SU-DHL-6 (cell line): Measurements from ENCODE around the gene DBF4B.

Experiments
- H2AFZ ChIP-seq: fragments of 200-600 bp; sonication (generic); 2 replicates; pipeline ENCODE4 v1.6.1; 2014; ENCODE audit warnings: low read depth, mild to moderate bottlenecking, moderate library complexity, mixed read lengths, antibody characterized with exemption, low read length; ENCODE audit not compliant: severe bottlenecking
- H3F3A ChIP-seq: fragments of 200-600 bp; shearing (Covaris generic); 2 replicates; pipeline ENCODE4 v1.6.0; 2016; ENCODE audit warnings: antibody characterized with exemption, mild to moderate bottlenecking; ENCODE audit not compliant: insufficient read depth
- H3K27ac ChIP-seq: fragments of 200-600 bp; sonication (generic); 2 replicates; pipeline ENCODE4 v1.5.1; 2016; ENCODE audit warnings: low read depth, mild to moderate bottlenecking, low read length, moderate library complexity, mixed read lengths
- H3K27me3 ChIP-seq: fragments of 200-600 bp; sonication (generic), shearing (Covaris generic); 2 replicates; pipeline ENCODE4 v1.6.0; 2014; ENCODE audit warnings: mild to moderate bottlenecking, low read length
- H3K36me3 ChIP-seq: fragments of 200-600 bp; sonication (generic); 2 replicates; pipeline ENCODE4 v1.6.1; 2014; ENCODE audit warnings: mild to moderate bottlenecking, low read length, mixed read lengths
- H3K4me2 ChIP-seq: fragments of 300-600, 200-600 bp; shearing (Covaris generic), sonication (generic); 2 replicates; pipeline ENCODE4 v1.6.0; 2014; ENCODE audit warnings: low read length, low read depth, mild to moderate bottlenecking; ENCODE audit not compliant: poor library complexity, severe bottlenecking
- H3K4me3 ChIP-seq: fragments of 200-600 bp; sonication (generic); 2 replicates; pipeline ENCODE4 v1.5.1; 2014; ENCODE audit warnings: antibody characterized with exemption, low read length, mild to moderate bottlenecking, mixed read lengths; ENCODE audit not compliant: insufficient read depth, poor library complexity, severe bottlenecking
- H3K79me2 ChIP-seq: fragments of 200-600 bp; sonication (generic); 2 replicates; pipeline ENCODE4 v1.6.1; 2014; ENCODE audit warnings: mild to moderate bottlenecking, low read length, moderate library complexity; ENCODE audit not compliant: insufficient read depth
- H3K9ac ChIP-seq: fragments of 200-600 bp; sonication (generic); 2 replicates; pipeline ENCODE4 v1.7.0; 2014; ENCODE audit warnings: mild to moderate bottlenecking, low read length
- H3K9me2 ChIP-seq: fragments of 200-600 bp; sonication (generic); replicated peaks from 2 replicates; pipeline ENCODE4 v1.6.1; 2014; ENCODE audit warnings: low read length; ENCODE audit not compliant: insufficient read depth
- H3K9me3 ChIP-seq: fragments of 200-600 bp; sonication (generic); 2 replicates; pipeline ENCODE4 v1.6.1; 2014; ENCODE audit warnings: low read length, mixed read lengths; ENCODE audit not compliant: insufficient read depth
- H4K20me1 ChIP-seq: fragments of 200-600 bp; sonication (generic); 2 replicates; pipeline ENCODE4 v1.6.1; 2014; ENCODE audit warnings: low read depth, mild to moderate bottlenecking, antibody characterized with exemption, low read length, moderate library complexity, mixed read lengths
- EZH2phosphoT487 ChIP-seq: fragments of 200-600 bp; sonication (generic), shearing (Covaris generic); conservative IDR thresholded peaks from 2 replicates; pipeline ENCODE4 v1.6.1; 2018; ENCODE audit warnings: mild to moderate bottlenecking, antibody characterized with exemption, low read length, moderate library complexity, mixed read lengths
- TF ChIP-seq, protein P1 (sequence below): fragments of 200-600 bp; sonication (generic); IDR thresholded peaks from one replicate; pipeline ENCODE4 v1.5.1; 2017; ENCODE audit warnings: antibody characterized with exemption, mild to moderate bottlenecking, low read length, moderate library complexity; ENCODE audit not compliant: insufficient read depth, poor library complexity, severe bottlenecking

The DBF4B gene

DNA sequence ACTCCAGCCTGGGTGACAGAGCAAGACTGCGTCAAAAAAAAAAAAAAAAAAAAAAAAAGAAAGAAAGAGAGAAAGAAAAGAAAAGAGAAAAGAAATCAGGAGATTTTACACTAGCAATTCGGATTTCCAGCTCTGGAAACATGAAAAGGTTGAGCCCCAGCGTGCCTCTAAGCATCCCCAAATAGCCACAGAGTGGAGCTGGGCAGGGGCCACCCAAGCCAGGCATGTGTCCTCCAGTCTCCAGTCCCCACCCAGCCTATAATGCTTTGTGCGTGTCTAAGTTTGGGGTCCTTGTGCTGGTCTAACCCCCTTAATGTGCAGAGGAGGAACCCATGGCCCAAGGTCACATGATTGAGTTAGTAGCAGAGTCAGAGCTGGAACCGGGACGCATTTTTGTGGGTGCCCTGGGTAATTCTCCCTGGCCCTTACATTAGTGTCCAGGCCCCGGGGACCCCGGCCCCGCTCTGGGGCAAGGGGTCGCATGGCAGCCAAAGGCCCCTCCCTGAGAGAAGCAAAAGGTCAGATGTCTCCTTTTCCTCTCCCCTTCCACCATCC lies 70.3 kb downstream of the DBF4B start:
- Histone ChIP-seq H3K27ac (no peak overlapping the region), H3K4me2 (peak overlapping the region; percentile 57), H3K36me3 (no peaks in the 10 kb centered on the region), H3K79me2 (no peaks in the 10 kb centered on the region), H3K9ac (peak overlapping the region; percentile 43; the same call in 1 of the 2 replicates), H3K27me3 (no peaks in the 10 kb centered on the region), H3K4me3 (no peak overlapping the region), H4K20me1 (no peaks in the 10 kb centered on the region), H2AFZ (peak overlapping the region; percentile 86), H3K9me3 (no peaks in the 10 kb centered on the region), H3K9me2 (no peaks in the 10 kb centered on the region), H3F3A (no peaks in the 10 kb centered on the region)
- no peak for TF ChIP-seq EZH2phosphoT487
- TF ChIP-seq, protein P1, sequence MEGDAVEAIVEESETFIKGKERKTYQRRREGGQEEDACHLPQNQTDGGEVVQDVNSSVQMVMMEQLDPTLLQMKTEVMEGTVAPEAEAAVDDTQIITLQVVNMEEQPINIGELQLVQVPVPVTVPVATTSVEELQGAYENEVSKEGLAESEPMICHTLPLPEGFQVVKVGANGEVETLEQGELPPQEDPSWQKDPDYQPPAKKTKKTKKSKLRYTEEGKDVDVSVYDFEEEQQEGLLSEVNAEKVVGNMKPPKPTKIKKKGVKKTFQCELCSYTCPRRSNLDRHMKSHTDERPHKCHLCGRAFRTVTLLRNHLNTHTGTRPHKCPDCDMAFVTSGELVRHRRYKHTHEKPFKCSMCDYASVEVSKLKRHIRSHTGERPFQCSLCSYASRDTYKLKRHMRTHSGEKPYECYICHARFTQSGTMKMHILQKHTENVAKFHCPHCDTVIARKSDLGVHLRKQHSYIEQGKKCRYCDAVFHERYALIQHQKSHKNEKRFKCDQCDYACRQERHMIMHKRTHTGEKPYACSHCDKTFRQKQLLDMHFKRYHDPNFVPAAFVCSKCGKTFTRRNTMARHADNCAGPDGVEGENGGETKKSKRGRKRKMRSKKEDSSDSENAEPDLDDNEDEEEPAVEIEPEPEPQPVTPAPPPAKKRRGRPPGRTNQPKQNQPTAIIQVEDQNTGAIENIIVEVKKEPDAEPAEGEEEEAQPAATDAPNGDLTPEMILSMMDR, result no peak

DNA sequence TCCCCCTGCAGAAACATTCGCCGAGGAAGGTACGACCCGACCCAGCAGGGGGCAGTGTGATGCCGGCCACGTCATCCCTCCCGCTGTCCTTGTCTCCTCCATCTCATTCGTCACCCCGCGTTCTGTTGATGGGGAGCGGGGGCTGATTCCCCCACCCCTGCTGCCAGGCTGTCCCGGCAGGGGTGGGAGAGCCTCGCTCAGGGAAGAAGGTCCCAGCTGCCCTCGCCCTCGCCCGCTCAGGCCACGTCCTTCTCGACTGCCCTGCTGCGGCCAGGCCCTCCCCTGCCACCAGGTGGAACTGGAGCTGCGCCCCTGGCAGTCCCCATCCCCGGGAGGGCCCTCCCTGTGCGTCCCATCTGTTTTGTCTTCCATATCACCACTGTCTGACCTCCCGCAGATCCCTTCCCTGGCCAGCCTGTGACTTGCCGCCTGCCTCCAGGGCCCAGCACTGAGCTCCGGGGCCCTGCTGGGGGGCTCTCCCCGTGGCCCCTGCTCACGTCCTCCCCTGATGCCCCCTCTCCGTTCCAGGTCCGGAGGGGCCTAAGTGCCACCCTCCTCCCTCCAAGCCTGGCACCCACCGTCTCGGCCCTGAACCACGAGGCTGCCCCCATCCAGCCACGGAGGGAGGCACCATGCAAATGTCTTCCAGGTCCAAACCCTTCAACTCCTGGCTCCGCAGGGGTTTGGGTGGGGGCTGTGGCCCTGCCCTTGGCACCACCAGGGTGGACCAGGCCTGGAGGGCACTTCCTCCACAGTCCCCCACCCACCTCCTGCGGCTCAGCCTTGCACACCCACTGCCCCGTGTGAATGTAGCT lies 71.0 kb downstream of the DBF4B start:
- Histone ChIP-seq H3K9ac (peak overlapping the region; percentile 43; the same call in 1 of the 2 replicates), H2AFZ (peak overlapping the region; percentile 86)

DNA sequence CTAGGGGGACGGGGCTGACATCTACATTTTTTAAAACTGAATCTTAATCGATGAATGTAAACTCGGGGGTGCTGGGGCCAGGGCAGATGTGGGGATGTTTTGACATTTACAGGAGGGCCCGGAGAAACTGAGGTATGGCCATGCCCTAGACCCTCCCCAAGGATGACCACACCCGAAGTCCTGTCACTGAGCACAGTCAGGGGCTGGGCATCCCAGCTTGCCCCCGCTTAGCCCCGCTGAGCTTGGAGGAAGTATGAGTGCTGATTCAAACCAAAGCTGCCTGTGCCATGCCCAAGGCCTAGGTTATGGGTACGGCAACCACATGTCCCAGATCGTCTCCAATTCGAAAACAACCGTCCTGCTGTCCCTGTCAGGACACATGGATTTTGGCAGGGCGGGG lies 71.7 kb downstream of the DBF4B start:
- H3K9me3 ChIP-seq, result no peaks in the 10 kb centered on the region
- TF ChIP-seq EZH2phosphoT487, result no peak
- TF ChIP-seq, protein P1, result no peak
- no peak overlapping the region for H3K27ac ChIP-seq
- H3K9me2 ChIP-seq, result no peaks in the 10 kb centered on the region
- H3K79me2 ChIP-seq, result no peaks in the 10 kb centered on the region
- no peaks in the 10 kb centered on the region for H3K36me3 ChIP-seq
- H3K4me2 ChIP-seq, result no peak overlapping the region
- no peak overlapping the region for H2AFZ ChIP-seq
- no peak overlapping the region for H3K4me3 ChIP-seq
- H3K27me3 ChIP-seq, result no peaks in the 10 kb centered on the region
- H4K20me1 ChIP-seq, result no peaks in the 10 kb centered on the region
- no peaks in the 10 kb centered on the region for H3F3A ChIP-seq
- H3K9ac ChIP-seq, result no peak overlapping the region

More for the DNA sequence above, 71.0 kb downstream of the DBF4B start:
- Histone ChIP-seq H4K20me1 (no peaks in the 10 kb centered on the region), H3F3A (no peaks in the 10 kb centered on the region), H3K9me2 (no peaks in the 10 kb centered on the region), H3K36me3 (no peaks in the 10 kb centered on the region), H3K4me3 (peak overlapping the region; percentile 36), H3K79me2 (no peaks in the 10 kb centered on the region), H3K27ac (no peak overlapping the region), H3K4me2 (peak overlapping the region; percentile 57), H3K9me3 (no peaks in the 10 kb centered on the region), H3K27me3 (no peaks in the 10 kb centered on the region)
- TF ChIP-seq EZH2phosphoT487, result no peak
- TF ChIP-seq, protein P1, result peak; percentile 72
